HepG2 (cell line): ENCODE measurements around the gene ANKS1A. TPM values are rescaled to one million over a fixed set of nuclear protein-coding genes. Genes with fewer than 3 reads are reported as not detected.

Source experiments
- ATAC-seq: fragments of 200-7000 bp; cut with Tn5 transposase; 3 replicates; pipeline ENCODE4 v1.9.1; 2020; ENCODE audit warnings: mild to moderate bottlenecking, moderate library complexity
- BruUV-seq: library from RNA; stranded (reverse); fragments of 400-500 nt; replicated peaks from 2 replicates; lab custom pipeline; 2021; lab: Mats Ljungman, UMichigan
- CTCF ChIA-PET: fragments of 300-600 bp; formaldehyde crosslinking; extraction: SDS; loops from one replicate; lab custom pipeline; 2021; ENCODE audit warnings: low total read pairs, inconsistent platforms, low intra/inter-chr PET ratio; lab: Yijun Ruan, JAX
- POLR2A ChIA-PET: fragments of 350-600 bp; sonication (Branson Sonifier 250); formaldehyde crosslinking; loops from one replicate; lab custom pipeline; 2020; ENCODE audit warnings: antibody characterized with exemption, inconsistent platforms; lab: Yijun Ruan, JAX
- DNase-seq: peaks from one replicate; pipeline ENCODE4 v3.0.0-alpha.2; 2015; ENCODE audit warnings: low spot score
- FAIRE-seq: peaks from 3 replicates; lab custom pipeline; 2011; peaks lifted over from hg19 to GRCh38; lab: Jason Lieb, UNC
- H2AFZ ChIP-seq: one replicate; pipeline ENCODE4 v1.6.1; 2011; ENCODE audit warnings: low read length, inconsistent platforms
- H3K27ac ChIP-seq: fragments of 300-600 bp; 3 replicates; pipeline ENCODE4 v1.8.0; 2011; ENCODE audit warnings: mixed run types, mild to moderate bottlenecking, mixed read lengths, low read length, inconsistent platforms; ENCODE audit not compliant: insufficient read depth; ENCODE audit errors: extremely low read length
- H3K27me3 ChIP-seq, 2 experiments: fragments of 200-600 bp in 1 of 2; 2 replicates in 1 of 2; 3 replicates in 1 of 2; pipeline versions ENCODE4 v1.6.0 to v1.8.0; 2011; ENCODE audit warnings: low read length in 2 of 2, mild to moderate bottlenecking in 2 of 2, moderate library complexity in 2 of 2, inconsistent platforms in 1 of 2; ENCODE audit not compliant: insufficient read depth in 2 of 2, control insufficient read depth in 1 of 2
- H3K36me3 ChIP-seq, 2 experiments: fragments of 200-600 bp in 1 of 2; replicated peaks in 1 of 2; 2 replicates in 1 of 2; 3 replicates in 1 of 2; pipeline versions ENCODE4 v1.5.1 to v1.8.0; 2011; ENCODE audit warnings: low read length in 2 of 2, inconsistent platforms in 1 of 2; ENCODE audit not compliant: insufficient read depth in 2 of 2, control insufficient read depth in 1 of 2
- H3K4me1 ChIP-seq: 2 replicates; pipeline ENCODE4 v1.5.1; 2012; ENCODE audit warnings: low read length, inconsistent platforms; ENCODE audit not compliant: insufficient read depth
- H3K4me2 ChIP-seq: 2 replicates; pipeline ENCODE4 v1.6.0; 2011; ENCODE audit warnings: low read depth, low read length, inconsistent platforms
- H3K4me3 ChIP-seq, 3 experiments: fragments of 200-600 bp in 1 of 3; sonication (generic), shearing (Covaris generic) in 1 of 3; replicated peaks in 1 of 3; 2 replicates each; pipeline ENCODE4 v1.5.1; 2011 to 2016; ENCODE audit warnings: low read length in 3 of 3, inconsistent platforms in 2 of 3, low read depth in 2 of 3, mild to moderate bottlenecking in 2 of 3, control low read depth in 1 of 3, mixed read lengths in 1 of 3; ENCODE audit not compliant: insufficient read depth in 1 of 3
- H3K79me2 ChIP-seq: one replicate; pipeline ENCODE4 v1.6.1; 2011; ENCODE audit warnings: low read length, inconsistent platforms; ENCODE audit not compliant: insufficient read depth
- H3K9ac ChIP-seq: 2 replicates; pipeline ENCODE4 v1.6.0; 2011; ENCODE audit warnings: mild to moderate bottlenecking, low read depth, low read length, inconsistent platforms; ENCODE audit not compliant: insufficient read depth
- H3K9me3 ChIP-seq: 2 replicates; pipeline ENCODE4 v1.5.1; 2012; ENCODE audit warnings: mild to moderate bottlenecking, low read length
- H4K20me1 ChIP-seq: 2 replicates; pipeline ENCODE4 v1.6.0; 2011; ENCODE audit warnings: inconsistent platforms, mild to moderate bottlenecking, low read length, moderate library complexity; ENCODE audit not compliant: insufficient read depth
- MXD3 ChIP-seq: IDR thresholded peaks from 2 replicates; pipeline ENCODE4 v1.6.1; 2016; ENCODE audit warnings: mild to moderate bottlenecking, missing biosample characterization, missing genetic modification reagents
- ZNF646 ChIP-seq: sonication (generic); formaldehyde crosslinking; IDR thresholded peaks from 2 replicates; pipeline ENCODE4 v1.9.0; 2021; ENCODE audit warnings: mild to moderate bottlenecking, missing genetic modification reagents
- whole genome bisulfite sequencing: methylation state at CpG from one replicate; pipeline ENCODE4 v1.1.6; 2017; ENCODE audit warnings: low lambda C conversion rate; 5-methylcytosine and 5-hydroxymethylcytosine counted together
- in situ Hi-C: cut with HindIII; loops from 2 replicates; pipeline ENCODE4 v1.10.0; 2017; ENCODE audit warnings: low pct_unique_long_range_greater_than_20kb; ENCODE audit not compliant: extremely low pct_ligation_motif_present
- intact Hi-C: fragments of 100-400 bp; cut with micrococcal nuclease; formaldehyde crosslinking; loops from one replicate; pipeline ENCODE4 v1.10.0; 2022; ENCODE audit not compliant: unreplicated experiment
- polyA plus RNA-seq, 8 experiments: library from polyadenylated mRNA; depleted of rRNA in 3 of 8; stranded (reverse) in 7 of 8; unstranded in 1 of 8; fragments of >200 nt; fragmentation: Illumina TruSeq in 4 of 8; extraction: Trizol in 4 of 8; gene quantifications; 2 replicates each; pipeline versions ENCODE4 v1.2.1 to v1.2.3, GENCODE V29; 2011 to 2016; ENCODE audit warnings: low read depth in 4 of 8, missing spikeins in 1 of 8, mixed read lengths in 1 of 8; ENCODE audit not compliant: insufficient read depth in 1 of 8
- total RNA-seq, 5 experiments: library from RNA; depleted of rRNA; stranded (reverse); fragments of >200 nt; fragmentation: Illumina TruSeq; extraction: Trizol; gene quantifications; 2 replicates each; pipeline ENCODE4 v1.2.3, GENCODE V29; 2016; ENCODE audit warnings: low read depth in 1 of 5

The ANKS1A gene
- total and polyA plus RNA-seq, 2 of the 13 experiments (the other 11 are each of a cell fraction or from before 2014, with no cell fraction given) = 7.2 to 15.1 TPM

- H3K9me3 ChIP-seq = no peaks in the 10 kb centered on the region
- no TSS peak for BruUV-seq
- 99% methylated on average over 5 of the region's 5 CpGs for WGBS
- H3K9ac ChIP-seq = no peak overlapping the region
- H3K36me3 ChIP-seq = peaks cover 6 to 8% of the 10 kb centered on the region in 2 experiments; a peak in 4 of 5 replicates
- FAIRE-seq (no peak), DNase-seq (no peak), ATAC-seq (no peak)
- H4K20me1 ChIP-seq = no peaks in the 10 kb centered on the region
- peaks cover 19% of the 10 kb centered on the region for H3K4me1 ChIP-seq
- CTCF ChIA-PET = no interaction called here
- H3K79me2 ChIP-seq = no peaks in the 10 kb centered on the region
- H3K27ac ChIP-seq = no peak overlapping the region
- POLR2A ChIA-PET = no interaction called here
- in situ Hi-C loops (no loop called here), intact Hi-C loops (no loop called here)
- no peak overlapping the region for H3K4me3 ChIP-seq
- H3K27me3 ChIP-seq = no peaks in the 10 kb centered on the region
- no peak for TF ChIP-seq MXD3 (CRISPR knock-in tag)
- TF ChIP-seq ZNF646 (CRISPR knock-in tag) = no peak
- no peak overlapping the region for H2AFZ ChIP-seq
- no peak overlapping the region for H3K4me2 ChIP-seq
These were observed 146.5 kb downstream of the ANKS1A start for GRCh38 chr6:35035481-35036030.
